ENCODE results near the gene OR2Z1.
"Not testable (repeated sequence)": the region's sequence is repeated elsewhere in the genome, so short reads cannot be mapped to it uniquely, and the experiment has no call there.

The OR2Z1 gene

DNA sequence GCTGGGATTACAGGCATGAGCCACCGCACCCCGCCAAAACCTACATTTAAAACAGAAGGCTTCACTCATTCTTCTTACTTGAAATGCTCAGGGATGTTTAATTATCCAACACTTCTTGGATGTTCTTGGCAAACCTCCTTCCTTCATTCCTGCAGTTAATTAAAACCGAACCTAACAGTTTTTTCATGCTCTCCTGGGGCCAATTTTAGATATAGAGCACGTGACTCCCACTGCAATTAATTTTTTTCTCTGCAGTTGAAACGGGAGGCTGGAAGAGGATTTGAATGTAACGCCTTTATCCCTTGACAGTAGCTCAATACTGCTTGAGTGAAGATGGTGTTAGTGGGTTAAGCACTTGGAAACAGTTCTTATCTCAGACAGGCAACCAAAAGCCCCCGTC, 18.2 kb upstream of the OR2Z1 start:
- DNase-seq, result no peak

DNA sequence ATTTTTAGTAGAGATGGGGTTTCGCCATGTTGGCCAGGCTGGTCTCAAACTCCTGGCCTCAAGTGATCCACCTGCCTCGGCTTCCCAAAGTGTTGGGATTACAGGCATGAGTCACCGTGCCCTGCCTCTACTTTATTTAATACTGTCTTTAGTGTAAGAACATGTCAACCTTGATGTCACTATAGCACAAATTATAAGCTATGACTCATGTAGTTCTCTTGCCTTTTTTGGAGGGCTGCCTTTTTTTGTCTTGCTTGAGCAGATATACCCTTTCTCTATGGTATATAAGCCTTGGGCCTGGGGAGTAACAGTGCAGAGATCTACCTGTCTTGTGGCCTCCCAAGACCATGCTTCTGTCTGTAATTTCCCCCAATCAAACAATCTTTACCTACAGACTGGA, 16.1 kb upstream of the OR2Z1 start:
- not testable (repeated sequence) for DNase-seq

DNA sequence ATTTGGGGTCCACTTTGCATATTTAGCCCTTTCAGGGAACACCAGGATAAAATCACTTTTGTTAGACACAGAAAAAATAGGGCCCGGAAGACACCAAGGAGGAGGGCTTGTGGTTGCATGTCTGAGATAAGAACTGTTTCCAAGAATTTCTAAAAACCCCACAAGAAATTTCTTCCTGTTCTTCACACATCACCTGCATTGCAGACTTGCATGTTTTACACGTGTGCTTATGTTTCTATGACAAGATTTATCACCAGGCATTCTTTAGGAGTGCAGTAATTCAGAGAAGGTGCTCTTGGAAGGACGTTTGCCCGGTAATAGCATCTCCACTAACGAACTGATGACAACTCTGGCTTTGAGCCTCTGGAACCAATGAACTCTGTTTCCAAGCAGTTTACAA, 15.7 kb upstream of the OR2Z1 start:
- no peak for DNase-seq

DNA sequence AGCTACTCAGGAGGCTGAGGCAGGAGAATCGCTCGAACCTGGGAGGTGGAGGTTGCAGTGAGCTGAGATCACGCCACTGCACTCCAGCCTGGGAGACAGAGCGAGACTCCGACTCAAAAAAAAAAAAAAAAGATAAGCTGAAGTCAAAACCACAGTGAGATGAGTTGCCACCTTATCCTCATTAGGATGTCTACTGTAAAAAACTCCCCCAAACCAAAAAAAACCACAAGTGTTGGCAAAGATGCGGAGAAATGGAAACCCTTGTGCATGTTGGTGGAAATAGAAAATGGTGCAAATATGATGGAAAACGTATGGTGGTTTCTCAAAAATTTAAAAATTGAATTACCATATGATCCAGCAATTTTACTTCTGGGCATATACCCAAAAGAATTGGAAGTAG, 11.1 kb upstream of the OR2Z1 start:
- DNase-seq, result not testable (repeated sequence)

DNA sequence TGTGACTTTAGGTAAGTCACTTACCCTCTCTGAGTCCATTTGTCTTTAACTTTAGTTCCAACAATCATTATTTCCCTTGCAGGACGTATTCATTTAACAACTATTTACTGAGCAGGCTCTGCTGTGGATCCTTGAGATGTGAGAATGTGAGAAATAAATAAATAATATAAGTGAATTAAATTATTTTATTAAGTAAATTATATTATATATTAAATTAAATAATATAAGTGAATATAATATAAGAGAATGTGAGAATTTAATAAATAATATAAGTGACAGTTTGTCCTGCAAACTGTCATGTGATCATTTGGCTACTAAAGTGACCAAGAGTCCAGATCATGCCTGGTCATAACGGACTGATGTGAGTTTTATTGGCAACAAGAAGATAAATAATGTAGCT, 598 bp downstream of the OR2Z1 start:
- no peak for DNase-seq

DNA sequence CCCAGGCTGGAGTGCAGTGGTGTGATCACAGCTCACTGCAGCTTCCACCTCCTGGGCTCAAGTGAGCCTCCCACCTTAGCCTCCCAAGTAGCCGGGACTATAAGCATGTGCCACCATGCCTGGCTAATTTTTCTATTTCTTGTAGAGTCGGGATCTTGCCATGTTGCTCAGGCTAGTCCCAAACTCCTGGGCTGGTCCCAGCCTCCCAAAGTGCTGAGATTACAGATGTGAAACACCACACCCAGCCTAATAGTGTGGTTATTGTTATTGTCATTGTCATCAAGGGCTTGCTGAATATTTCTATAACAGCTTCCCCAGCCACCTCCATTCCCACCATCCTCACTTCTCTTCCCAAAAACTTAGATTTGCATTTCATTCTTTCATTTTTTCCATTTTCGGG, 2.8 kb downstream of the OR2Z1 start:
- DNase-seq, result no peak

DNA sequence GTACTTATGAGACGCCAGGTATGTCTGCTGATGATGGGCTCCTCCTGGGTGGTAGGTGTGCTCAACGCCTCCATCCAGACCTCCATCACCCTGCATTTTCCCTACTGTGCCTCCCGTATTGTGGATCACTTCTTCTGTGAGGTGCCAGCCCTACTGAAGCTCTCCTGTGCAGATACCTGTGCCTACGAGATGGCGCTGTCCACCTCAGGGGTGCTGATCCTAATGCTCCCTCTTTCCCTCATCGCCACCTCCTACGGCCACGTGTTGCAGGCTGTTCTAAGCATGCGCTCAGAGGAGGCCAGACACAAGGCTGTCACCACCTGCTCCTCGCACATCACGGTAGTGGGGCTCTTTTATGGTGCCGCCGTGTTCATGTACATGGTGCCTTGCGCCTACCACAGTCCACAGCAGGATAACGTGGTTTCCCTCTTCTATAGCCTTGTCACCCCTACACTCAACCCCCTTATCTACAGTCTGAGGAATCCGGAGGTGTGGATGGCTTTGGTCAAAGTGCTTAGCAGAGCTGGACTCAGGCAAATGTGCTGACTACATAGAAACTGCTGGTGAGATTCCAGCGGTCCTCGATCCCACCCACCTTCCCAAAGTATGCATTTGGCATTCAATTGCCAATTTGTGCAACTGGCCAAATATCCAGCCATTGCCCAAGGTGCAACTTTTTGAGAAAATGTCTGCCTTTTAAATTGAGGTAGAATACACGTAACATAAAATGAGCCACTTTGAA, 10.2 kb downstream of the OR2Z1 start:
- DNase-seq, result no peak

DNA sequence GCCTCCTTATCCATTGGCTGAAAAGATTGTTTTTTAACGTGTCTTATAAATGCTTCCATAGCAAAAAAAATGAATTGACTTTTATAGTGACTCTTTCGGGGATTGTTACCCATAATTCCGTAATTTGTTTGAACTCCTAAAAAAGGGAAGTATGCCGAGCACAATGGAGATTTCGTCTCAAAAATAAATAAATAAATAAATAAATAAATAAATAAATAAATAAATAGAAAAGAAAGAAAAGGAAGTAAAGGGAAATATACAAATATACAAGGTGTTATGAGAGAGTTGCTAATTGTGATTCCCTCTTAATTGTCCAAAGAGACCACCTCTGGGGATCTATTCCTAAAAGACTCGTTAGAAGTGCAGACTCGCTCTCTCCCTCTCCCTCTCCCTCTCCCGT, 16.9 kb downstream of the OR2Z1 start:
- DNase-seq, result no peak

DNA sequence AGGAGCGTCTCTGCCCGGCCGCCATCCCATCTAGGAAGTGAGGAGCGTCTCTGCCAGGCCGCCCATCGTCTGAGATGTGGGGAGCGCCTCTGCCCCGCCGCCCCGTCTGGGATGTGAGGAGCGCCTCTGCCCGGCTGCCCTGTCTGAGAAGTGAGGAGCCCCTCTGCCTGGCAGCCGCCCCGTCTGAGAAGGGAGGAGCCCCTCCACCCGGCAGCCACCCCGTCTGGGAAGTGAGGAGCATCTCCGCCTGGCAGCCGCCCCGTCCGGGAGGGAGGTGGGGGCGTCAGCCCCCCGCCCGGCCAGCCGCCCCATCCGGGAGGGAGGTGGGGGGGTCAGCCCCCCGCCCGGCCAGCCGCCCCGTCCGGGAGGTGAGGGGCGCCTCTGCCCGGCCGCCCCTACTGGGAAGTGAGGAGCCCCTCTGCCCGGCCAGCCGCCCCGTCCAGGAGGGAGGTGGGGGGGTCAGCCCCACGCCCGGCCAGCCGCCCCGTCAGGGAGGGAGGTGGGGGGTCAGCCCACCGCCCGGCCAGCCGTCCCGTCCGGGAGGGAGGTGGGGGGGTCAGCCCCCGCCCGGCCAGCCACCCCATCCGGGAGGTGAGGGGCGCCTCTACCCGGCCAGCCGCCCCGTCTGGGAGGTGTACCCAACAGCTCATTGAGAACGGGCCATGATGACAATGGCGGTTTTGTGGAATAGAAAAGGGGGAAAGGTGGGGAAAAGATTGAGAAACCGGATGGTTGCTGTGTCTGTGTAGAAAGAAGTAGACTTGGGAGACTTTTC, 18.0 kb downstream of the OR2Z1 start:
- DNase-seq, result not testable (repeated sequence)

DNA sequence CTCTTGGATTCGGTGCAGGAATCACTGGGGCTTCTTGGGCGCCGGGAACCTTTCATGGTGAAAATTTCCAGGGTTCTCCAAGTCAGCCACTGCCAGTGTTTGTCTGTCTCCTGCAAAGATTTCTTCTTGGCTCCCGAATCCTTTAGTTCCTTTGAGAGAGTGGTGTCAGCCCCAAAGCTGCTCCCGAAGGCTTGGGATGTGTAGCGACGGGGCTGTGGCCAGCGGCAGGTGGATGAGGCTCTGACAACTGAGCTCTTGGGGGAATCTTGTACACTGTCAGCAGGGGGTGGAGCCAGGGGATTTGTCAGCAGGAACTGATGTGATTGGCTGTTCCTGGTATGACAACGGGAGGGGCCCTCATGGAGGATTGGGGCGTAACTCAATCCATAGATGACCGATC, 45.8 kb downstream of the OR2Z1 start:
- DNase-seq, result not testable (repeated sequence)

DNA sequence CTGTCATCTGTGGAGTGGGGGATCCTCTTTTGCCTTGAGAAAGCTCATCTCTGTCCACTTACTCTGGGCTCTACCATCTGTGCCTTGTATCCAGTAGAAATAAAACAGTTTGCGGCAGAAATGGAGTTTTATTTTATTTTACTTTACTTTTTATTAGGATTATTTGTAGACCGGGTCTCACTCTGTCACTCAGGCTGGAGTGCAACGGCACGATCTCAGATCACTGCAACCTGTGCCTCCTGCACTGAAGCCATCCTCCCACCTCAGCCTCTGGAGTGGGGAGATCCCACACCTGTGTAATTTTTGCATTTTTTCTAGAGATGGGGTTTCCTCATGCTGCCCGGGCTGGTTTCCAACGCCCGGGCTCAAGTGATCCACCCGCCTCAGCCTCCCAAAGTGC, 47.8 kb downstream of the OR2Z1 start:
- not testable (repeated sequence) for DNase-seq

DNA sequence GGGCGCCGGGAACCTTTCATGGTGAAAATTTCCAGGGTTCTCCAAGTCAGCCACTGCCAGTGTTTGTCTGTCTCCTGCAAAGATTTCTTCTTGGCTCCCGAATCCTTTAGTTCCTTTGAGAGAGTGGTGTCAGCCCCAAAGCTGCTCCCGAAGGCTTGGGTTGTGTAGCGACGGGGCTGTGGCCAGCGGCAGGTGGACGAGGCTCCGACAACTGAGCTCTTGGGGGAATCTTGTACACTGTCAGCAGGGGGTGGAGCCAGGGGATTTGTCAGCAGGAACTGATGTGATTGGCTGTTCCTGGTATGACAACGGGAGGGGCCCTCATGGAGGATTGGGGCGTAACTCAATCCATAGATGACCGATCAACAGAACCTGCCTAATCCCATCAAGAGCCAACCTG, 52.2 kb downstream of the OR2Z1 start:
- DNase-seq, result not testable (repeated sequence)
